HG03575 (cell line): Measurements from ENCODE around the gene SSH2.

ENCODE experiments used
- ATAC-seq: cut with Tn5 transposase; IDR thresholded peaks from one replicate; pipeline ENCODE4 v1.9.1; 2021; ENCODE audit not compliant: unreplicated experiment, insufficient number of reproducible peaks, low FRiP score; ENCODE audit errors: extremely low read depth

The SSH2 gene

GRCh38 chr17:29624586-29624985 is 305.4 kb downstream of the SSH2 start:
- ATAC-seq, result no peak

- no peak for ATAC-seq
Measured at GRCh38 chr17:29623283-29623647, 306.8 kb downstream of the SSH2 start.

- no peak for ATAC-seq
Measured at GRCh38 chr17:29622337-29623282, 307.4 kb downstream of the SSH2 start, which contains the start of gene CORO6. CORO6 (minus strand) TSS chr17:29622912; CDS start chr17:29621421, 1,491 bp downstream.

GRCh38 chr17:29621751-29622194 is 308.3 kb downstream of the SSH2 start:
- no peak for ATAC-seq

GRCh38 chr17:29620779-29621500 is 309.1 kb downstream of the SSH2 start:
- no peak for ATAC-seq

GRCh38 chr17:29620271-29620670 is 309.8 kb downstream of the SSH2 start:
- no peak for ATAC-seq

GRCh38 chr17:29619251-29619650 is 310.8 kb downstream of the SSH2 start:
- ATAC-seq, result no peak

- no peak for ATAC-seq
Measured at GRCh38 chr17:29618272-29619065, 311.6 kb downstream of the SSH2 start.

GRCh38 chr17:29617481-29618271 is 312.4 kb downstream of the SSH2 start:
- ATAC-seq, result no peak

- no peak for ATAC-seq
Measured at GRCh38 chr17:29617125-29617480, 312.9 kb downstream of the SSH2 start.

GRCh38 chr17:29616300-29617048 is 313.6 kb downstream of the SSH2 start:
- no peak for ATAC-seq

- ATAC-seq, result no peak
Measured at GRCh38 chr17:29615492-29616299, 314.3 kb downstream of the SSH2 start.

GRCh38 chr17:29615048-29615385 is 315.0 kb downstream of the SSH2 start:
- ATAC-seq, result no peak

GRCh38 chr17:29614349-29615047 is 315.5 kb downstream of the SSH2 start:
- no peak for ATAC-seq

- ATAC-seq, result no peak
Measured at GRCh38 chr17:29613856-29614255, 316.2 kb downstream of the SSH2 start.

- ATAC-seq, result no peak
Measured at GRCh38 chr17:29613352-29613837, 316.6 kb downstream of the SSH2 start.
